ENCODE results near the gene BCHE. TPM values are rescaled to one million over a fixed set of nuclear protein-coding genes. Genes with fewer than 3 reads are reported as not detected.

BCHE gene
- 1 to 10 TPM; 4.5 to 6.8 (median 6.0) TPM for total RNA-seq

GRCh38 chr3:165837058-165837525 is at the start of gene BCHE:
TSS of gene BCHE (minus strand) at chr3:165837423. CDS start at chr3:165831033, 6,390 bp downstream.
- WGBS, 2 donors: 5 to 6% methylated on average over 6 of the region's 6 CpGs
- peak in 1 of 2 donors; percentile 31 for DNase-seq (ENCODE audit: low spot score in 2 of 2)
- TF ChIP-seq POLR2A (IDR thresholded peaks at IDR 0.05): no peak
- TF ChIP-seq CTCF (IDR thresholded peaks at IDR 0.05): no peak
- intact Hi-C loops (cut with DNase I; ENCODE audit: low total_unique reads): no loop called here
- H3K4me3 ChIP-seq (ENCODE audit: low read depth, poor library complexity, severe bottlenecking): no peak within 1 kb of the TSS

- TF ChIP-seq CTCF (IDR thresholded peaks at IDR 0.05) (no peak), POLR2A (IDR thresholded peaks at IDR 0.05) (no peak)
- DNase-seq (ENCODE audit: low spot score in 2 of 2): no peak
- intact Hi-C loops (cut with DNase I; ENCODE audit: low total_unique reads): no loop called here
- WGBS, 2 donors: 92% methylated on average over 5 of the region's 5 CpGs
- no peak overlapping the region for H3K4me3 ChIP-seq (ENCODE audit: low read depth, poor library complexity, severe bottlenecking)
Observed at GRCh38 chr3:165885558-165886270, 48.5 kb upstream of the BCHE start.

- no peak for DNase-seq (ENCODE audit: low spot score in 2 of 2)
- intact Hi-C loops (cut with DNase I; ENCODE audit: low total_unique reads): no loop called here
- no peak overlapping the region for H3K4me3 ChIP-seq (ENCODE audit: low read depth, poor library complexity, severe bottlenecking)
- TF ChIP-seq CTCF (IDR thresholded peaks at IDR 0.05) (no peak), POLR2A (IDR thresholded peaks at IDR 0.05) (no peak)
Observed at GRCh38 chr3:165884518-165884917, 47.3 kb upstream of the BCHE start.

GRCh38 chr3:165883863-165884478 is 46.7 kb upstream of the BCHE start:
- no peak overlapping the region for H3K4me3 ChIP-seq (ENCODE audit: low read depth, poor library complexity, severe bottlenecking)
- TF ChIP-seq CTCF (IDR thresholded peaks at IDR 0.05) (no peak), POLR2A (IDR thresholded peaks at IDR 0.05) (no peak)
- WGBS, 2 donors: 74 to 75% methylated on average over 8 of the region's 8 CpGs
- no peak for DNase-seq (ENCODE audit: low spot score in 2 of 2)
- intact Hi-C loops (cut with DNase I; ENCODE audit: low total_unique reads): no loop called here

- intact Hi-C loops (cut with DNase I; ENCODE audit: low total_unique reads): no loop called here
- no peak overlapping the region for H3K4me3 ChIP-seq (ENCODE audit: low read depth, poor library complexity, severe bottlenecking)
- TF ChIP-seq CTCF (IDR thresholded peaks at IDR 0.05) (no peak), POLR2A (IDR thresholded peaks at IDR 0.05) (no peak)
- no peak for DNase-seq (ENCODE audit: low spot score in 2 of 2)
- WGBS, 2 donors: 89 to 98% methylated on average over 2 of the region's 2 CpGs
Observed at GRCh38 chr3:165883117-165883516, 45.9 kb upstream of the BCHE start.

All from lower leg skin (tissue), 4 donors.